ENCODE measurements around the gene PYROXD2.

Gene PYROXD2

DNA sequence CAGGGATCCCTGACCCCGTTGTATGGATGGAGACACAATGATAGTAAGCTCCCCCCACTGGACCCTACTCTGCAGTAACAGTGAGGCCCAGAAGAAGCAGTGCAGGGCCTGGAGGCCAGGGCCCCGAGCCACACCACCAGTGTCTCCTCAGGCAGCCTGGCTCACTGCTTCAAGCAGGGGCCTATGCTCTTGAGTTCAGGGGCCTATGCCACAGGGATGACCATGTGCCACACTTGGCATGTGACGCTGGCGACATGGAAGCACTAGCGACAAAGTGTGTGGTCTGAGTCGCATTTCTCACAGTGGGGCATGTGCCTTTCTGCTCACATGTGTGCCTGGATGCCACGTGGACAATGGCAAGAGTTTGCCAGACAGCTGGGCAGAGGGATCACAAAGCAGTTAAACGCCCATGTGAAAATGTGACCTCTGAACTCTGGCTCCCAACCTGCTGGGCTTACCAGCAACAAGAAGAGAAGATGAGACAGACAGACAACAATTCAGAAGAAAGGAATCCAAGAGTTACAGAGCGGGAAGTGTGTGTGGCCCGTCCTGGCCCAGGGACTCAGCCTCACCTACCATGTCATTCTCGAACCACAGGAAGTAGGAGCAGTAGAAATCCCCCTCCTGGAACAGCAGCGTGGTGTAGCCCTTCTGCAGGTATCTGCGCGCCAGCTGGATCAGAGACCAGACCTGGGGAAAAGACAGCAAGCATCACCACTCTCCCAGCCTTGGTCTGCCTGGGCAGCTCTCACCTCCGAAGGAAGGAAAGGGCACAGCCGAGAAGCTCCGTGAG lies 4.7 kb upstream of the PYROXD2 start:
- no peak overlapping the region for H3K4me3 ChIP-seq (ENCODE audit: low read length)
- DNase-seq (ENCODE audit: low read depth) = no peak
- TF ChIP-seq, protein P1, sequence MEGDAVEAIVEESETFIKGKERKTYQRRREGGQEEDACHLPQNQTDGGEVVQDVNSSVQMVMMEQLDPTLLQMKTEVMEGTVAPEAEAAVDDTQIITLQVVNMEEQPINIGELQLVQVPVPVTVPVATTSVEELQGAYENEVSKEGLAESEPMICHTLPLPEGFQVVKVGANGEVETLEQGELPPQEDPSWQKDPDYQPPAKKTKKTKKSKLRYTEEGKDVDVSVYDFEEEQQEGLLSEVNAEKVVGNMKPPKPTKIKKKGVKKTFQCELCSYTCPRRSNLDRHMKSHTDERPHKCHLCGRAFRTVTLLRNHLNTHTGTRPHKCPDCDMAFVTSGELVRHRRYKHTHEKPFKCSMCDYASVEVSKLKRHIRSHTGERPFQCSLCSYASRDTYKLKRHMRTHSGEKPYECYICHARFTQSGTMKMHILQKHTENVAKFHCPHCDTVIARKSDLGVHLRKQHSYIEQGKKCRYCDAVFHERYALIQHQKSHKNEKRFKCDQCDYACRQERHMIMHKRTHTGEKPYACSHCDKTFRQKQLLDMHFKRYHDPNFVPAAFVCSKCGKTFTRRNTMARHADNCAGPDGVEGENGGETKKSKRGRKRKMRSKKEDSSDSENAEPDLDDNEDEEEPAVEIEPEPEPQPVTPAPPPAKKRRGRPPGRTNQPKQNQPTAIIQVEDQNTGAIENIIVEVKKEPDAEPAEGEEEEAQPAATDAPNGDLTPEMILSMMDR (conservative IDR thresholded peaks at IDR 0.05; ENCODE audit: low read length) = no peak

- H3K4me3 ChIP-seq (ENCODE audit: low read length) = no peak overlapping the region
- TF ChIP-seq, protein P1 (conservative IDR thresholded peaks at IDR 0.05; ENCODE audit: low read length) = no peak
- no peak for DNase-seq (ENCODE audit: low read depth)
Measured at GRCh38 chr10:98418665-98419468, 3.9 kb upstream of the PYROXD2 start.

DNA sequence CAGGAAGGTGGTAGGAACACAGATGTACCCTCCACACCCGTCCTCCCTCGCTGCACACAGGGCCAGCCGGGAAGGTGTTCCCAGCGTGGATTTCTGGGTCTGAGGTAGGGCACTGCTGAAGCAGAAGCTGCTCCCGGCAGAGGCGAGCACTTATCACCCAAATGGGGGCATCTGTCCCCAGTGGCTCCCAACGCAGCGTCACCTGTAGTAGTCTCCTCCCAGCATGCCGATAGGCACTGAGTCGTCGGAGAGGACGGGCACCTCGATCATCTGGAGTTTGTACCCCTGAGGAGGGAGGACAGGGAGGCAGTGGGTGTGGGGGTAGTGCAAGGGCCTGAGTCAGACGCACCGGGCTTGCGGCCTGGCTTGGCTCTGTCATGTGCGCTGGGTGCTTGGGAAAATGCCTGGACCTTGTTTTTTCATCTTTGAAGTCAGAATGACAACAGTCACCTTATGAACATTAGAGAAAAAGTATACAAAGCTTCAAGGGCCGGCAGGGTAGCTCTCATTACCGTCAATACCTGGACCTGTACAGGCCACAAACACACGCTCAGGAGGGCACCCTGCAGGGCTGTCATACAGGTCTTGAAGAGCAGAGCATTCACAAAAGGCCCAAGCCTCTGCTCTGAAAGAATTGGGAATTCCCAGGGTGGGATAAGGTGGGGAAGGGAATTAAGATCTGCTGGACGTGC lies 3.1 kb upstream of the PYROXD2 start:
- H3K4me3 ChIP-seq (ENCODE audit: low read length) = no peak overlapping the region
- DNase-seq (ENCODE audit: low read depth) = no peak
- TF ChIP-seq, protein P1 (conservative IDR thresholded peaks at IDR 0.05; ENCODE audit: low read length) = no peak

GRCh38 chr10:98417481-98417959 lies 2.5 kb upstream of the PYROXD2 start:
- DNase-seq (ENCODE audit: low read depth) = no peak
- no peak overlapping the region for H3K4me3 ChIP-seq (ENCODE audit: low read length)
- TF ChIP-seq, protein P1 (conservative IDR thresholded peaks at IDR 0.05; ENCODE audit: low read length) = no peak

DNA sequence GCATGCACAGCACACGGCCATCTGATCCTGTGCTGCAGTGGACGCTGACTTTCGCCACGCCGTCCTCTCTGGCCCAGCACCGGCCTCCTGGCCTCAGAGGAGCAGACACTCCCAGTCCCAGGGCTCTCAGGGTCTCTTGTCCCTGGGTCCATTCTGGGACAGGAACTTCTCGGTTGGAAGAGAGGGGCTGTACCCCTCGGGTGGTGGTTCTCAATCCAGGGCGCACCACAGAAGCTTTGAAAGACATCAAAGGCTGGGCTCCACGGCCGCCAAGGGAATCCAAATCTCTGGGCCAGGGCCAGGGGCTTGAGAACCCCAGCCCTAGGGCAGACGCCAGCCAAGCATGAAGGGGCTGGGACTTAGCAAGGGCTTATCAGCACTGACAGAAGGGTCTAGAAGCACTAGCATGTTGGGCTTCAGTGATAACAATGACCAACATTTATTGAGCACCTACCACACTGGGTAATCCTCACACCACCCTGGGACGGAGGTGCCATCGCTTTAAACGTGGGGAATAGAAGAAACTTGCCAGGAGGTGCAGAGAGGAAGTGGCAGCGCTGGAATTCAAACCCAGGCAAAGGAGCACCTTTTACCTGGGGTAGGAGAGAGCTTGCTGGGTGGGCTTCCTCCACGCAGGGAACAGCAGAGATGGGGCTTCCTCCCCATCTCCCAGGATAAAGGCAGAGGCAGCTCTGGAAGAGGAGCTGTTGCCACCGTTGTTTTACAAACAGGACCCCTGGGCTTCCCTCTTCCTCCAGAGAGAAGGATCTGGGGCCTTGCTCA lies 1.8 kb upstream of the PYROXD2 start:
- DNase-seq (ENCODE audit: low read depth) = no peak
- TF ChIP-seq, protein P1 (conservative IDR thresholded peaks at IDR 0.05; ENCODE audit: low read length) = no peak
- no peak overlapping the region for H3K4me3 ChIP-seq (ENCODE audit: low read length)

GRCh38 chr10:98415731-98416119 lies 743 bp upstream of the PYROXD2 start:
- TF ChIP-seq, protein P1 (conservative IDR thresholded peaks at IDR 0.05; ENCODE audit: low read length) = no peak
- H3K4me3 ChIP-seq (ENCODE audit: low read length) = no peak overlapping the region
- DNase-seq (ENCODE audit: low read depth) = no peak

All from AG10803 (cell line).